ENCODE data around the gene SART1.

GRCh38 chr11:66011239-66011784 is 49.8 kb downstream of the SART1 start:
- TF ChIP-seq TAF1 (IDR thresholded peaks at IDR 0.05; ENCODE audit: borderline replicate concordance, insufficient read depth, low read length) = no peak
- TF ChIP-seq POLR2AphosphoS5 (IDR thresholded peaks at IDR 0.05; ENCODE audit: low read depth, low read length) = no peak
- TF ChIP-seq REST (IDR thresholded peaks at IDR 0.05; ENCODE audit: insufficient read depth in 1 of 2, low read depth in 2 of 2, low read length in 2 of 2) = no peak
- no peak for TF ChIP-seq SIN3A (IDR thresholded peaks at IDR 0.05; ENCODE audit: borderline replicate concordance, insufficient read depth, low read length)
- no peak for TF ChIP-seq FOXP2 (optimal IDR thresholded peaks at IDR 0.05; ENCODE audit: borderline replicate concordance, extremely low read depth, extremely low read length, insufficient read depth)

Data from PFSK-1 (cell line).